Lung (tissue), 12 donors: ENCODE measurements around the gene CGNL1. TPM values are rescaled to one million over a fixed set of nuclear protein-coding genes. Genes with fewer than 3 reads are reported as not detected.
A peak's percentile ranks its signal among the peaks of the same experiment; 100 is the strongest.

ENCODE experiments used
- ATAC-seq: fragments of 200-7000 bp; cut with Tn5 transposase; one replicate; pipeline ENCODE4 v1.9.1; 2020; ENCODE audit warnings: moderate number of reproducible peaks; ENCODE audit not compliant: insufficient read depth, low FRiP score
- DNase-seq, 3 donors: peaks; one replicate each; pipeline ENCODE4 v3.0.0-alpha.2; 2013 to 2017
- H3K27ac ChIP-seq, 2 donors: one replicate each; pipeline ENCODE4 v1.5.1; 2013; ENCODE audit warnings: mild to moderate bottlenecking in 2 of 2, moderate library complexity in 2 of 2, control low read depth in 1 of 2, inconsistent platforms in 1 of 2, low read depth in 1 of 2, low read length in 1 of 2
- H3K27me3 ChIP-seq, 3 donors: one replicate each; pipeline ENCODE4 v1.5.1; 2013; ENCODE audit warnings: low read length in 2 of 3; ENCODE audit not compliant: control insufficient read depth in 3 of 3, insufficient read depth in 3 of 3
- H3K36me3 ChIP-seq, 4 donors: one replicate each; pipeline ENCODE4 v1.5.1; 2013; ENCODE audit warnings: low read length in 4 of 4, mild to moderate bottlenecking in 1 of 4, moderate library complexity in 1 of 4; ENCODE audit not compliant: control insufficient read depth in 4 of 4, insufficient read depth in 4 of 4
- H3K4me1 ChIP-seq, 5 donors: one replicate each; pipeline ENCODE4 v1.5.1; 2013; ENCODE audit warnings: low read length in 5 of 5, mild to moderate bottlenecking in 2 of 5, moderate library complexity in 1 of 5; ENCODE audit not compliant: control insufficient read depth in 5 of 5, insufficient read depth in 5 of 5
- H3K4me3 ChIP-seq: one replicate; pipeline ENCODE4 v1.5.1; 2013; ENCODE audit warnings: mild to moderate bottlenecking, control low read depth, moderate library complexity
- H3K9ac ChIP-seq, 2 donors: one replicate each; pipeline ENCODE4 v1.5.1; 2013; ENCODE audit warnings: low read length in 2 of 2, control low read depth in 1 of 2; ENCODE audit not compliant: insufficient read depth in 1 of 2
- H3K9me3 ChIP-seq, 4 donors: one replicate each; pipeline ENCODE4 v1.5.1; 2013; ENCODE audit warnings: low read length in 3 of 4, mild to moderate bottlenecking in 1 of 4, moderate library complexity in 1 of 4; ENCODE audit not compliant: control insufficient read depth in 4 of 4, insufficient read depth in 3 of 4
- WGBS, 2 donors: extraction: QIAGEN DNeasy Blood & Tissue Kit; methylation state at CpG; one replicate each; pipeline ENCODE4 v1.1.7; 2013; 5-methylcytosine and 5-hydroxymethylcytosine counted together
- polyA plus RNA-seq, 2 donors: library from polyadenylated mRNA; stranded (reverse); fragments of 200-250 nt; gene quantifications; one replicate each; pipeline ENCODE4 v1.2.1, GENCODE V29; 2013
- total RNA-seq, 2 donors: library from RNA; depleted of rRNA in 1 of 2; stranded (reverse); fragments of >200 nt in 1 of 2; gene quantifications; one replicate each; pipeline ENCODE4 v1.2.1, GENCODE V29; 2014 to 2021
- TF ChIP-seq, protein P1 (sequence below): IDR thresholded peaks from 2 replicates; pipeline ENCODE4 v1.5.1; 2012; ENCODE audit warnings: mild to moderate bottlenecking; ENCODE audit errors: control extremely low read depth, extremely low read depth
- donor health status: control.
- donor health status: control.
- donor health status: Bipolar disorder and iron deficiency.
- donor health status: healthy.
- donor health status: DM: yes; HTN: yes; CAD: no.

The CGNL1 gene
- total and polyA plus RNA-seq, 4 donors = 9.0 to 42.5 (median 22.9) TPM

GRCh38 chr15:57384816-57385215 lies 8.5 kb downstream of the CGNL1 start:
- Histone ChIP-seq H3K9me3 (no peaks in the 10 kb centered on the region), H3K9ac (no peak overlapping the region), H3K4me3 (no peak overlapping the region), H3K27ac (peak overlapping the region in 1 of 2 donors; percentile 6), H3K4me1 (peaks cover 6 to 52% (median 15%) of the 10 kb centered on the region in 5 donors), H3K36me3 (no peaks in the 10 kb centered on the region), H3K27me3 (no peaks in the 10 kb centered on the region)
- TF ChIP-seq, protein P1, sequence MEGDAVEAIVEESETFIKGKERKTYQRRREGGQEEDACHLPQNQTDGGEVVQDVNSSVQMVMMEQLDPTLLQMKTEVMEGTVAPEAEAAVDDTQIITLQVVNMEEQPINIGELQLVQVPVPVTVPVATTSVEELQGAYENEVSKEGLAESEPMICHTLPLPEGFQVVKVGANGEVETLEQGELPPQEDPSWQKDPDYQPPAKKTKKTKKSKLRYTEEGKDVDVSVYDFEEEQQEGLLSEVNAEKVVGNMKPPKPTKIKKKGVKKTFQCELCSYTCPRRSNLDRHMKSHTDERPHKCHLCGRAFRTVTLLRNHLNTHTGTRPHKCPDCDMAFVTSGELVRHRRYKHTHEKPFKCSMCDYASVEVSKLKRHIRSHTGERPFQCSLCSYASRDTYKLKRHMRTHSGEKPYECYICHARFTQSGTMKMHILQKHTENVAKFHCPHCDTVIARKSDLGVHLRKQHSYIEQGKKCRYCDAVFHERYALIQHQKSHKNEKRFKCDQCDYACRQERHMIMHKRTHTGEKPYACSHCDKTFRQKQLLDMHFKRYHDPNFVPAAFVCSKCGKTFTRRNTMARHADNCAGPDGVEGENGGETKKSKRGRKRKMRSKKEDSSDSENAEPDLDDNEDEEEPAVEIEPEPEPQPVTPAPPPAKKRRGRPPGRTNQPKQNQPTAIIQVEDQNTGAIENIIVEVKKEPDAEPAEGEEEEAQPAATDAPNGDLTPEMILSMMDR = no peak
- peak in 1 of 3 donors; percentile 27 for DNase-seq
- no peak for ATAC-seq
- 65 to 84% methylated on average over 2 of the region's 2 CpGs for WGBS, 2 donors

DNA sequence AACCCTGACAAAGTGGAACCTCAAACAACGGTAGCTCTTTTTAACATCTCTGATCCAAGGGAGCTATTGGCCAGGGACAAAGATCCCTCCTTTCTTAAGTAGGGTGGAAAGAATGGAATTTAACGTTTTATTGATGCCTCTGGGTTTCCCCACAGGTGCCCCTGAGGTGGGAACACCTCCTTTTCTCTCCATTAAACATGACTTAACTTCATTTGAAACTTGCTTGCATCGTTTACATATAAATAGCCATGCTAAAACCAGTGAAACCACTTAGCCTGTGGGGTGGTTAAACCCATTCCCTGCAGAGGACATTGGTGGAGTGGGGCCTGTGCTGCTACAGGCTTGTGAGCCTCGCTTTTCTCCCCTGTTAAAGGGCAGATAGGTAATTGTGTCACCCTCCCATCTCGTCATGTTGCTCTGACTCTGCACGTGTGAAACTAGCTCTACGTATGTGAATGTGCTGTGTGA lies 9.7 kb downstream of the CGNL1 start:
- no peaks in the 10 kb centered on the region for H3K36me3 ChIP-seq
- 75 to 87% methylated on average over 7 of the region's 7 CpGs for WGBS, 2 donors
- H3K4me3 ChIP-seq = no peak overlapping the region
- H3K27ac ChIP-seq = no peak overlapping the region
- peaks cover 6 to 52% (median 15%) of the 10 kb centered on the region in 5 donors for H3K4me1 ChIP-seq
- TF ChIP-seq, protein P1 = no peak
- ATAC-seq (no peak), DNase-seq (no peak)
- H3K9ac ChIP-seq = no peak overlapping the region
- H3K27me3 ChIP-seq = no peaks in the 10 kb centered on the region
- H3K9me3 ChIP-seq = no peaks in the 10 kb centered on the region

DNA sequence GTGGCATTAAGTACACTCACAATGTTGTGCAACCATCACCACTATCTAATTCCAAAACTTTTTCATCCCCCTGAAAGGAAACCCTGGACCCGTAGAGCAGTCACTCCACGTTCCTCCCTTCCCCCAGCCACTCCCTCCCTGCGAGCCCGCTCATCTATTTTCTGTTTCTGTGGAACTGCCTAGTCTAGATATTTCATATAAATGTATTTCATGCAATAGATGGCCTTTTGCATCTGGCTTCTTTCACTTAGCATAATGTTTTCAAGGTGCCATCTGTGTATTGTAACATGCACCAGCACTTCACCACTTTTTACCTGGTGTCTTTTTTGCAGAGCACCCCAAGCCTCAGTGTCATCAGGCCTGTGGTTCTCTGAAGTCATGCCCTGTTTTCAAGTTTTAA lies 10.7 kb downstream of the CGNL1 start:
- H3K36me3 ChIP-seq = no peaks in the 10 kb centered on the region
- no peak overlapping the region for H3K4me3 ChIP-seq
- no peak overlapping the region for H3K27ac ChIP-seq
- no peaks in the 10 kb centered on the region for H3K27me3 ChIP-seq
- no peaks in the 10 kb centered on the region for H3K9me3 ChIP-seq
- no peak for ATAC-seq
- peaks cover 6 to 45% (median 15%) of the 10 kb centered on the region in 5 donors for H3K4me1 ChIP-seq
- TF ChIP-seq, protein P1 = no peak
- H3K9ac ChIP-seq = no peak overlapping the region
- DNase-seq = peak in 1 of 3 donors; percentile 19
- 62% methylated on average over 4 of the region's 4 CpGs for WGBS, 2 donors

- H3K4me1 ChIP-seq = peaks cover 6 to 40% (median 15%) of the 10 kb centered on the region in 5 donors
- H3K27me3 ChIP-seq = no peaks in the 10 kb centered on the region
- no peaks in the 10 kb centered on the region for H3K36me3 ChIP-seq
- no peak overlapping the region for H3K4me3 ChIP-seq
- TF ChIP-seq, protein P1 = no peak
- DNase-seq (peak; percentile 39 to 63 (median 46)), ATAC-seq (peak; percentile 8)
- no peaks in the 10 kb centered on the region for H3K9me3 ChIP-seq
- H3K9ac ChIP-seq = peak overlapping the region in 1 of 2 donors; percentile 49
- H3K27ac ChIP-seq = peak overlapping the region in 1 of 2 donors; percentile 59
- 50 to 62% methylated on average over 3 of the region's 3 CpGs for WGBS, 2 donors
Measured at GRCh38 chr15:57387564-57388076, 11.3 kb downstream of the CGNL1 start.
